Trophoblast cell (in vitro differentiated cells and primary cell): Measurements from ENCODE around the gene PAK1.

ENCODE experiments used
- DNase-seq, 2 donors: peaks; one replicate each; pipeline ENCODE4 v3.0.0-alpha.2; 2016
- H2AFZ ChIP-seq: 2 replicates; pipeline ENCODE4 v1.6.1; 2013; ENCODE audit warnings: low read length, moderate library complexity, mild to moderate bottlenecking; ENCODE audit not compliant: insufficient read depth, poor library complexity
- H2AK5ac ChIP-seq: 2 replicates; pipeline ENCODE4 v1.6.1; 2013; ENCODE audit warnings: mild to moderate bottlenecking, low read length
- H2BK120ac ChIP-seq: 2 replicates; pipeline ENCODE4 v1.6.1; 2013; ENCODE audit warnings: low read length, mild to moderate bottlenecking, moderate library complexity; ENCODE audit not compliant: insufficient read depth, poor library complexity
- H2BK12ac ChIP-seq: 2 replicates; pipeline ENCODE4 v1.6.1; 2013; ENCODE audit warnings: mild to moderate bottlenecking, low read length, moderate library complexity
- H2BK5ac ChIP-seq: 2 replicates; pipeline ENCODE4 v1.6.1; 2013; ENCODE audit warnings: low read length, low read depth, moderate library complexity, mild to moderate bottlenecking; ENCODE audit not compliant: poor library complexity
- H3K14ac ChIP-seq: 2 replicates; pipeline ENCODE4 v1.6.1; 2013; ENCODE audit warnings: mild to moderate bottlenecking, low read length
- H3K18ac ChIP-seq: 2 replicates; pipeline ENCODE4 v1.6.1; 2013; ENCODE audit warnings: mild to moderate bottlenecking, low read length
- H3K23ac ChIP-seq: 2 replicates; pipeline ENCODE4 v1.6.1; 2013; ENCODE audit warnings: low read length
- H3K27ac ChIP-seq: 2 replicates; pipeline ENCODE4 v1.5.1; 2013; ENCODE audit warnings: low read depth, mild to moderate bottlenecking, inconsistent platforms, low read length, moderate library complexity
- H3K27me3 ChIP-seq: 2 replicates; pipeline ENCODE4 v1.6.1; 2013; ENCODE audit warnings: inconsistent platforms, mild to moderate bottlenecking, low read length, moderate library complexity; ENCODE audit not compliant: insufficient read depth
- H3K36me3 ChIP-seq, 2 experiments: 1 replicate in 1 of 2; 2 replicates in 1 of 2; pipeline ENCODE4 v1.6.1; 2013; ENCODE audit warnings: low read length in 2 of 2, mild to moderate bottlenecking in 2 of 2, moderate library complexity in 1 of 2; ENCODE audit not compliant: insufficient read depth in 2 of 2, control insufficient read depth in 1 of 2
- H3K4ac ChIP-seq: 2 replicates; pipeline ENCODE4 v1.6.1; 2013; ENCODE audit warnings: low read depth, mild to moderate bottlenecking, low read length, moderate library complexity
- H3K4me1 ChIP-seq, 2 experiments: 1 replicate in 1 of 2; 2 replicates in 1 of 2; pipeline ENCODE4 v1.6.1; 2013; ENCODE audit warnings: low read length in 2 of 2, mild to moderate bottlenecking in 2 of 2, moderate library complexity in 1 of 2; ENCODE audit not compliant: insufficient read depth in 2 of 2, control insufficient read depth in 1 of 2
- H3K4me2 ChIP-seq: 2 replicates; pipeline ENCODE4 v1.6.1; 2013; ENCODE audit warnings: inconsistent platforms, mild to moderate bottlenecking, low read length, moderate library complexity
- H3K4me3 ChIP-seq: 2 replicates; pipeline ENCODE4 v1.5.1; 2013; ENCODE audit warnings: mild to moderate bottlenecking, low read depth, low read length, inconsistent platforms
- H3K79me1 ChIP-seq: one replicate; pipeline ENCODE4 v1.6.1; 2013; ENCODE audit warnings: low read length
- H3K79me2 ChIP-seq: 2 replicates; pipeline ENCODE4 v1.6.1; 2013; ENCODE audit warnings: low read length, mild to moderate bottlenecking; ENCODE audit not compliant: control insufficient read depth, insufficient read depth, poor library complexity
- H3K9ac ChIP-seq: 2 replicates; pipeline ENCODE4 v1.6.1; 2013; ENCODE audit warnings: mild to moderate bottlenecking, low read length
- H3K9me3 ChIP-seq: 2 replicates; pipeline ENCODE4 v1.6.1; 2013; ENCODE audit warnings: low read depth, mild to moderate bottlenecking, control low read depth, inconsistent platforms, low read length; ENCODE audit not compliant: insufficient read depth
- H4K12ac ChIP-seq: 2 replicates; pipeline ENCODE4 v1.6.1; 2013; ENCODE audit warnings: low read depth, mild to moderate bottlenecking, low read length, moderate library complexity
- H4K8ac ChIP-seq: 2 replicates; pipeline ENCODE4 v1.6.1; 2013; ENCODE audit warnings: low read depth, mild to moderate bottlenecking, low read length, moderate library complexity
- H4K91ac ChIP-seq: one replicate; pipeline ENCODE4 v1.6.1; 2013; ENCODE audit warnings: low read depth, mild to moderate bottlenecking, low read length, moderate library complexity
- WGBS: extraction: QIAGEN DNeasy Blood & Tissue Kit; methylation state at CpG from one replicate; pipeline ENCODE4 v1.1.7; 2013; ENCODE audit warnings: missing lambda C conversion rate; ENCODE audit not compliant: insufficient read length, insufficient coverage; ENCODE audit errors: extremely low coverage; 5-methylcytosine and 5-hydroxymethylcytosine counted together

Gene PAK1

GRCh38 chr11:77375107-77375506 is 98.8 kb downstream of the PAK1 start:
- H3K18ac ChIP-seq, result no peak overlapping the region
- H3K4ac ChIP-seq, result no peak overlapping the region
- H4K91ac ChIP-seq, result no peak overlapping the region
- no peak overlapping the region for H4K8ac ChIP-seq
- no peak overlapping the region for H2BK120ac ChIP-seq
- no peaks in the 10 kb centered on the region for H3K79me1 ChIP-seq
- no peak overlapping the region for H3K27ac ChIP-seq
- H2AFZ ChIP-seq, result no peak overlapping the region
- H3K14ac ChIP-seq, result no peak overlapping the region
- no peak overlapping the region for H4K12ac ChIP-seq
- no peaks in the 10 kb centered on the region for H3K79me2 ChIP-seq
- H3K4me1 ChIP-seq, result peaks cover 0 to 2% of the 10 kb centered on the region in 2 experiments
- H3K27me3 ChIP-seq, result no peaks in the 10 kb centered on the region
- H3K9ac ChIP-seq, result no peak overlapping the region
- DNase-seq, result no peak
- WGBS, result no CpG with 5 or more reads among the region's 2 CpGs
- no peaks in the 10 kb centered on the region for H3K9me3 ChIP-seq
- H2BK5ac ChIP-seq, result no peak overlapping the region
- H3K23ac ChIP-seq, result no peak overlapping the region
- peaks cover 0 to 10% of the 10 kb centered on the region in 2 experiments for H3K36me3 ChIP-seq
- no peak overlapping the region for H3K4me3 ChIP-seq
- no peak overlapping the region for H2BK12ac ChIP-seq
- no peak overlapping the region for H2AK5ac ChIP-seq
- no peak overlapping the region for H3K4me2 ChIP-seq

GRCh38 chr11:77374611-77375031 is 99.3 kb downstream of the PAK1 start:
- H3K9me3 ChIP-seq, result no peaks in the 10 kb centered on the region
- H4K12ac ChIP-seq, result no peak overlapping the region
- no peak overlapping the region for H3K23ac ChIP-seq
- no peak overlapping the region for H3K4me3 ChIP-seq
- H3K4me2 ChIP-seq, result no peak overlapping the region
- no peak overlapping the region for H2AFZ ChIP-seq
- H4K91ac ChIP-seq, result no peak overlapping the region
- H3K27me3 ChIP-seq, result no peaks in the 10 kb centered on the region
- H2BK5ac ChIP-seq, result no peak overlapping the region
- H3K14ac ChIP-seq, result no peak overlapping the region
- no CpG with 5 or more reads among the region's 3 CpGs for WGBS
- H2BK12ac ChIP-seq, result no peak overlapping the region
- H2BK120ac ChIP-seq, result no peak overlapping the region
- no peak overlapping the region for H2AK5ac ChIP-seq
- no peaks in the 10 kb centered on the region for H3K79me2 ChIP-seq
- H3K18ac ChIP-seq, result no peak overlapping the region
- H3K4ac ChIP-seq, result no peak overlapping the region
- H3K36me3 ChIP-seq, result peaks cover 0 to 10% of the 10 kb centered on the region in 2 experiments
- no peaks in the 10 kb centered on the region for H3K79me1 ChIP-seq
- H4K8ac ChIP-seq, result no peak overlapping the region
- no peak overlapping the region for H3K27ac ChIP-seq
- peaks cover 0 to 2% of the 10 kb centered on the region in 2 experiments for H3K4me1 ChIP-seq
- no peak overlapping the region for H3K9ac ChIP-seq
- no peak for DNase-seq

- H3K4me3 ChIP-seq, result no peak overlapping the region
- H3K27me3 ChIP-seq, result no peaks in the 10 kb centered on the region
- H3K9me3 ChIP-seq, result no peaks in the 10 kb centered on the region
- H3K79me2 ChIP-seq, result no peaks in the 10 kb centered on the region
- peaks cover 0 to 2% of the 10 kb centered on the region in 2 experiments for H3K4me1 ChIP-seq
- H3K23ac ChIP-seq, result no peak overlapping the region
- H2AK5ac ChIP-seq, result no peak overlapping the region
- H3K79me1 ChIP-seq, result no peaks in the 10 kb centered on the region
- no peak overlapping the region for H4K12ac ChIP-seq
- no peak overlapping the region for H2BK120ac ChIP-seq
- H4K91ac ChIP-seq, result no peak overlapping the region
- no peak overlapping the region for H3K4me2 ChIP-seq
- WGBS, result no CpG with 5 or more reads among the region's 1 CpG
- no peak overlapping the region for H3K14ac ChIP-seq
- H2BK12ac ChIP-seq, result no peak overlapping the region
- H3K9ac ChIP-seq, result no peak overlapping the region
- no peak for DNase-seq
- peaks cover 0 to 8% of the 10 kb centered on the region in 2 experiments for H3K36me3 ChIP-seq
- no peak overlapping the region for H3K27ac ChIP-seq
- H3K4ac ChIP-seq, result no peak overlapping the region
- no peak overlapping the region for H3K18ac ChIP-seq
- no peak overlapping the region for H2AFZ ChIP-seq
- H2BK5ac ChIP-seq, result no peak overlapping the region
- H4K8ac ChIP-seq, result no peak overlapping the region
Observed at GRCh38 chr11:77374108-77374507, 99.8 kb downstream of the PAK1 start.

- no peak overlapping the region for H2BK5ac ChIP-seq
- H3K9me3 ChIP-seq, result no peaks in the 10 kb centered on the region
- H3K36me3 ChIP-seq, result peaks cover 1 to 2% of the 10 kb centered on the region in 2 experiments
- H2AK5ac ChIP-seq, result no peak overlapping the region
- no peak overlapping the region for H3K4me3 ChIP-seq
- no peaks in the 10 kb centered on the region for H3K27me3 ChIP-seq
- WGBS, result no CpG with 5 or more reads among the region's 2 CpGs
- no peak overlapping the region for H2AFZ ChIP-seq
- H3K79me1 ChIP-seq, result no peaks in the 10 kb centered on the region
- no peak overlapping the region for H3K4ac ChIP-seq
- H3K4me2 ChIP-seq, result no peak overlapping the region
- no peak overlapping the region for H2BK120ac ChIP-seq
- H3K79me2 ChIP-seq, result no peaks in the 10 kb centered on the region
- DNase-seq, result no peak
- no peak overlapping the region for H2BK12ac ChIP-seq
- H3K14ac ChIP-seq, result no peak overlapping the region
- H4K91ac ChIP-seq, result no peak overlapping the region
- H3K27ac ChIP-seq, result no peak overlapping the region
- peaks cover 0 to under 1% of the 10 kb centered on the region in 2 experiments for H3K4me1 ChIP-seq
- no peak overlapping the region for H4K8ac ChIP-seq
- no peak overlapping the region for H4K12ac ChIP-seq
- no peak overlapping the region for H3K18ac ChIP-seq
- H3K9ac ChIP-seq, result no peak overlapping the region
- H3K23ac ChIP-seq, result no peak overlapping the region
Observed at GRCh38 chr11:77372726-77373125, 101.2 kb downstream of the PAK1 start.
